Activated T-cell treated with anti-CD3 and anti-CD28 coated beads, Interleukin-2, amount 50 U/mL, for 72 hours (primary cell): ENCODE measurements around the gene PTBP1. TPM values are rescaled to one million over a fixed set of nuclear protein-coding genes. Genes with fewer than 3 reads are reported as not detected.

Experiments
- ATAC-seq, 2 donors: fragments of 150-1000 bp; cut with Tn5 transposase; replicated peaks in 1 of 2; 2 replicates each; pipeline ENCODE4 v1.10.0; 2021; ENCODE audit warnings: moderate library complexity in 2 of 2, mild to moderate bottlenecking in 1 of 2
- DNase-seq, 2 donors: peaks; one replicate each; pipeline ENCODE4 v3.0.0; 2021 to 2022; ENCODE audit warnings: mixed read lengths in 1 of 2
- H3K27ac Mint-ChIP-seq: one replicate; pipeline ENCODE4 v1.8.0; 2022; ENCODE audit warnings: mild to moderate bottlenecking, moderate library complexity, mixed read lengths
- H3K27me3 Mint-ChIP-seq: one replicate; pipeline ENCODE4 v1.8.0; 2022; ENCODE audit warnings: low read depth, mixed read lengths
- H3K36me3 Mint-ChIP-seq, 2 donors: one replicate each; pipeline ENCODE4 v1.8.0; 2022; ENCODE audit warnings: mixed read lengths in 2 of 2, mild to moderate bottlenecking in 1 of 2; ENCODE audit not compliant: insufficient read depth in 2 of 2
- H3K4me1 Mint-ChIP-seq: one replicate; pipeline ENCODE4 v1.8.0; 2022; ENCODE audit warnings: low read depth, mixed read lengths
- H3K4me3 Mint-ChIP-seq, 2 donors: one replicate each; pipeline ENCODE4 v1.8.0; 2022; ENCODE audit warnings: mild to moderate bottlenecking in 2 of 2, mixed read lengths in 2 of 2, moderate library complexity in 2 of 2
- H3K9me3 Mint-ChIP-seq, 2 donors: one replicate each; pipeline ENCODE4 v1.8.0; 2022; ENCODE audit warnings: mixed read lengths in 2 of 2
- total RNA-seq, 2 donors: library from RNA; stranded (reverse); gene quantifications; one replicate each; pipeline ENCODE4 v1.2.3, GENCODE V29; 2022

The PTBP1 gene
- total RNA-seq, 2 donors from 2014 or later: 515 to 611 TPM

- Mint-ChIP-seq H3K4me1 (peaks cover 40% of the 10 kb centered on the region), H3K36me3 (peaks cover 18 to 51% of the 10 kb centered on the region in 2 donors), H3K27me3 (no peaks in the 10 kb centered on the region), H3K9me3 (no peaks in the 10 kb centered on the region), H3K27ac (no peak overlapping the region), H3K4me3 (no peak overlapping the region)
- ATAC-seq (peak in 1 of 2 donors; percentile 5), DNase-seq (no peak)
Observed at GRCh38 chr19:804419-805165, 7.3 kb downstream of the PTBP1 start.

GRCh38 chr19:805166-805551 is 7.9 kb downstream of the PTBP1 start:
- Mint-ChIP-seq H3K4me1 (peaks cover 34% of the 10 kb centered on the region), H3K27ac (no peak overlapping the region), H3K36me3 (peaks cover 14 to 48% of the 10 kb centered on the region in 2 donors), H3K4me3 (no peak overlapping the region), H3K9me3 (no peaks in the 10 kb centered on the region), H3K27me3 (no peaks in the 10 kb centered on the region)
- DNase-seq: no peak
- peak in 1 of 2 donors; percentile 9 for ATAC-seq

- peak in 1 of 2 donors; percentile 14 for ATAC-seq
Observed at GRCh38 chr19:805600-806550, 8.6 kb downstream of the PTBP1 start.

GRCh38 chr19:806815-807421 is 9.7 kb downstream of the PTBP1 start:
- H3K27me3 Mint-ChIP-seq: no peaks in the 10 kb centered on the region
- no peak overlapping the region for H3K4me3 Mint-ChIP-seq
- no peaks in the 10 kb centered on the region for H3K9me3 Mint-ChIP-seq
- peaks cover 18% of the 10 kb centered on the region for H3K4me1 Mint-ChIP-seq
- H3K36me3 Mint-ChIP-seq: peaks cover 12 to 48% of the 10 kb centered on the region in 2 donors
- no peak for DNase-seq
- ATAC-seq: no peak
- no peak overlapping the region for H3K27ac Mint-ChIP-seq

More at GRCh38 chr19:805600-806550, 8.6 kb downstream of the PTBP1 start:
- Mint-ChIP-seq H3K9me3 (no peaks in the 10 kb centered on the region), H3K4me3 (no peak overlapping the region), H3K36me3 (peaks cover 12 to 47% of the 10 kb centered on the region in 2 donors), H3K27me3 (no peaks in the 10 kb centered on the region), H3K27ac (no peak overlapping the region), H3K4me1 (peaks cover 28% of the 10 kb centered on the region)
- DNase-seq: no peak

DNA sequence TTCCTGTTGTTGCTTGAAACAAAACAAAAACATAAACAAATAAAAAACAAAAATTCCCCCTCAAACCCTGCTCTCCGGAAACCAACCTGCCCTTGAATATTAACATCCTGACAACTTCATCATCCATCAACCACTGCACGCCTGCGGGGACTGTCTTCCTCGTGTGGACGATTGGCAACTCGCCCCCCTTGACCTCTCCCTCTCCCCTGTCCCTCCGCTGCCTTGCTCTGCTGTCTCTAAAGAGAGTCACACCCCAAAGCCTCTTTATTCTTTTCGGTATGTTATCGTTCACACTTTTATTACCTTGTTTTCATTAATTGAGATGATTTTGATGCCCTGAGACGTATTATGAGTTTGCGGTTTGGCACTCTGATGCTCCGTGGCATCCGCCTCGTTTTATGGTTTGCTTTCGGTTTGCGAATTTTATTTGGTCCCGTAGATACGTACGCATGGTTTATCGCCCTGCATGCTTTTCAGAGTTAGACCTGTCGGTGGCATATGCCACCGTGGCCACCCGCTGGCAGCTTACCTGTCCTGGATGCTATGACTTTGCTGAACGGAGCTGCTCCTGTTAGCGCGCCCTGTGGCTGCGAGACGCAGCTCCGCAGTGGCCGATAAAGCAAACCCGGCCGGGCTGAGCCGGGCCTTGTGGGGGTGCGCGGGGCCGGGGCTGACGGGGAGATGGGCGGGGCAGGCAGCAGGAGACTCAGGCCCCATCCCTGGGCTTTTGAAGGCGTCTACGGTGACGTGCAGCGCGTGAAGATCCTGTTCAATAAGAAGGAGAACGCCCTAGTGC is 10.6 kb downstream of the PTBP1 start:
- Mint-ChIP-seq H3K9me3 (no peaks in the 10 kb centered on the region), H3K4me1 (peaks cover 9% of the 10 kb centered on the region), H3K27me3 (no peaks in the 10 kb centered on the region), H3K36me3 (peaks cover 12 to 44% of the 10 kb centered on the region in 2 donors), H3K27ac (peak overlapping the region; percentile 85), H3K4me3 (no peak overlapping the region)
- ATAC-seq: no peak
- DNase-seq: no peak

GRCh38 chr19:808423-808775 is 11.1 kb downstream of the PTBP1 start:
- peaks cover 8% of the 10 kb centered on the region for H3K4me1 Mint-ChIP-seq
- H3K27ac Mint-ChIP-seq: no peak overlapping the region
- H3K4me3 Mint-ChIP-seq: no peak overlapping the region
- ATAC-seq: no peak
- DNase-seq: no peak
- peaks cover 0 to 1% of the 10 kb centered on the region in 2 donors for H3K9me3 Mint-ChIP-seq
- peaks cover 12 to 43% of the 10 kb centered on the region in 2 donors for H3K36me3 Mint-ChIP-seq
- H3K27me3 Mint-ChIP-seq: no peaks in the 10 kb centered on the region

- Mint-ChIP-seq H3K27ac (no peak overlapping the region), H3K4me3 (no peak overlapping the region), H3K4me1 (peaks cover 8% of the 10 kb centered on the region), H3K36me3 (peaks cover 9 to 39% of the 10 kb centered on the region in 2 donors), H3K9me3 (peaks cover 0 to 1% of the 10 kb centered on the region in 2 donors), H3K27me3 (no peaks in the 10 kb centered on the region)
- DNase-seq (no peak), ATAC-seq (no peak)
Observed at GRCh38 chr19:810077-810855, 13.0 kb downstream of the PTBP1 start.

GRCh38 chr19:810883-811489 is 13.7 kb downstream of the PTBP1 start:
- DNase-seq (no peak), ATAC-seq (peak in 1 of 2 donors; percentile 4)
- peaks cover 8% of the 10 kb centered on the region for H3K4me1 Mint-ChIP-seq
- peaks cover 12 to 36% of the 10 kb centered on the region in 2 donors for H3K36me3 Mint-ChIP-seq
- H3K27ac Mint-ChIP-seq: peak overlapping the region; percentile 70
- H3K4me3 Mint-ChIP-seq: no peak overlapping the region
- no peaks in the 10 kb centered on the region for H3K27me3 Mint-ChIP-seq
- peaks cover 2 to 4% of the 10 kb centered on the region in 2 donors for H3K9me3 Mint-ChIP-seq

DNA sequence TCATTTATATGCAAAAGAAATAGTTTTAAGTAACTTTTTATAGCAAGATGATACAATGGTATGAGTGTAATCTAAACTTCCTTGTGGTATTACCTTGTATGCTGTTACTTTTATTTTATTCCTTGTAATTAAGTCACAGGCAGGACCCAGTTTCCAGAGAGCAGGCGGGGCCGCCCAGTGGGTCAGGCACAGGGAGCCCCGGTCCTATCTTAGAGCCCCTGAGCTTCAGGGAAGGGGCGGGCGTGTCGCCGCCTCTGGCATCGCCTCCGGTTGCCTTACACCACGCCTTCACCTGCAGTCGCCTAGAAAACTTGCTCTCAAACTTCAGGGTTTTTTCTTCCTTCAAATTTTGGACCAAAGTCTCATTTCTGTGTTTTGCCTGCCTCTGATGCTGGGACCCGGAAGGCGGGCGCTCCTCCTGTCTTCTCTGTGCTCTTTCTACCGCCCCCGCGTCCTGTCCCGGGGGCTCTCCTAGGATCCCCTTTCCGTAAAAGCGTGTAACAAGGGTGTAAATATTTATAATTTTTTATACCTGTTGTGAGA is 14.3 kb downstream of the PTBP1 start:
- peaks cover 5 to 8% of the 10 kb centered on the region in 2 donors for H3K9me3 Mint-ChIP-seq
- no peaks in the 10 kb centered on the region for H3K27me3 Mint-ChIP-seq
- no peak overlapping the region for H3K4me3 Mint-ChIP-seq

GRCh38 chr19:812049-812746 is 14.9 kb downstream of the PTBP1 start:
- ATAC-seq (peak in 1 of 2 donors; percentile 4), DNase-seq (no peak)
- Mint-ChIP-seq H3K27me3 (no peaks in the 10 kb centered on the region), H3K4me3 (no peak overlapping the region), H3K27ac (no peak overlapping the region), H3K36me3 (peaks cover 16 to 35% of the 10 kb centered on the region in 2 donors), H3K4me1 (peaks cover 7% of the 10 kb centered on the region), H3K9me3 (peaks cover 8 to 10% of the 10 kb centered on the region in 2 donors)

More for the DNA sequence above, 14.3 kb downstream of the PTBP1 start:
- H3K27ac Mint-ChIP-seq: peak overlapping the region; percentile 70
- peaks cover 16 to 39% of the 10 kb centered on the region in 2 donors for H3K36me3 Mint-ChIP-seq
- ATAC-seq: no peak
- H3K4me1 Mint-ChIP-seq: peaks cover 8% of the 10 kb centered on the region
- no peak for DNase-seq

DNA sequence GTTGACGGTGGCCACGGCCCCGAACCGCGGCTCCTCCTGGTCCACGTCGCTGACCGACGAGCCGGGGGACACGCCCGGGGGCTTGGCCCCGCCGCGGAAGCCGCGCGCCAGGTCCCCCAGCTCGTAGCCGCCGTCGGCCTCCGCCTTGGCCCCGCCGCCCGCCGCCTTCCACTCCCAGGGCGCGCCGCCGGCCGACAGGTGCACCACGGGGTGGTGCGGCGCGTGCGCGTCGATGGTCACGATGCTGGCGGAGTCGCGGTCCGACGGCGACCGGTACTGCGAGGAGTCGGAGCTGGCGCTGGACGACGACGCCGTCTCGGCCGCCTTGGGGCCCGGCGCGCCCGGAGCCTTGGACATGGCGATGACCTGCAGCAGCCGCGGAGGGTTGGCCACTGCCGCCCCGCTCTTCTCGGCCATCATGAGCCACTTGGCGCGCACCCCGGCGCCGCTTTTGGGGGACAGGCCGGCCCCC is 15.5 kb downstream of the PTBP1 start:
- Mint-ChIP-seq H3K4me3 (no peak overlapping the region), H3K4me1 (peaks cover under 1% of the 10 kb centered on the region), H3K27ac (no peak overlapping the region), H3K27me3 (no peaks in the 10 kb centered on the region), H3K36me3 (peaks cover 10 to 29% of the 10 kb centered on the region in 2 donors), H3K9me3 (peaks cover 8 to 10% of the 10 kb centered on the region in 2 donors)
- ATAC-seq: peak in 1 of 2 donors; percentile 2
- no peak for DNase-seq
